Thyroid gland (tissue), 4 donors: ENCODE measurements around the gene ZNF330. TPM values are rescaled to one million over a fixed set of nuclear protein-coding genes. Genes with fewer than 3 reads are reported as not detected.
"Not testable (repeated sequence)": the region's sequence is repeated elsewhere in the genome, so short reads cannot be mapped to it uniquely, and the experiment has no call there.

Source experiments
- DNase-seq, 2 donors: peaks; one replicate each; pipeline ENCODE4 v3.0.0-alpha.2; 2019
- H3K27ac ChIP-seq, 3 donors: fragments of 200-600 bp; sonication (generic); 1 replicate in 2 of 3; 2 replicates in 1 of 3; pipeline ENCODE4 v1.5.1; 2016 to 2019; ENCODE audit warnings: mild to moderate bottlenecking in 1 of 3, moderate library complexity in 1 of 3
- H3K27me3 ChIP-seq: fragments of 200-600 bp; sonication (generic); one replicate; pipeline ENCODE4 v1.5.1; 2019
- H3K36me3 ChIP-seq, 2 donors: fragments of 200-600 bp; sonication (generic); one replicate each; pipeline ENCODE4 v1.5.1; 2016 to 2019
- H3K4me1 ChIP-seq, 2 donors: fragments of 200-600 bp; sonication (generic); one replicate each; pipeline ENCODE4 v1.5.1; 2017 to 2019
- H3K4me3 ChIP-seq, 3 donors: fragments of 200-600 bp; sonication (generic); replicated peaks in 1 of 3; 1 replicate in 2 of 3; 2 replicates in 1 of 3; pipeline ENCODE4 v1.5.1; 2016; ENCODE audit warnings: mild to moderate bottlenecking in 1 of 3
- H3K9me3 ChIP-seq: fragments of 200-600 bp; sonication (generic); one replicate; pipeline ENCODE4 v1.5.1; 2017
- CTCF ChIP-seq, 6 experiments: fragments of 200-600 bp in 3 of 6; fragments of 450-650 bp in 3 of 6; sonication (generic) in 3 of 6; IDR thresholded peaks; one replicate each; pipeline ENCODE4 v1.5.1; 2016 to 2019; ENCODE audit warnings: antibody characterized with exemption in 6 of 6, mild to moderate bottlenecking in 2 of 6, inconsistent platforms in 1 of 6, moderate library complexity in 1 of 6
- POLR2A ChIP-seq, 2 donors: fragments of 450-650 bp; IDR thresholded peaks; one replicate each; pipeline ENCODE4 v1.6.1; 2017; ENCODE audit warnings: antibody characterized with exemption in 2 of 2, mild to moderate bottlenecking in 2 of 2, moderate library complexity in 1 of 2
- WGBS, 2 donors: methylation state at CpG; one replicate each; pipeline ENCODE4 v1.1.5; 2017; 5-methylcytosine and 5-hydroxymethylcytosine counted together
- intact Hi-C: fragments of 100-400 bp; cut with DNase I; formaldehyde crosslinking; loops from one replicate; pipeline ENCODE4 v1.15.1; 2023
- total RNA-seq, 4 donors: library from RNA; depleted of rRNA; stranded (reverse); fragments of >200 nt; gene quantifications; one replicate each; pipeline ENCODE4 v1.2.3, GENCODE V29; 2016

ZNF330 gene
- total RNA-seq, 4 donors from 2014 or later = 42.7 to 57.9 (median 46.4) TPM

- intact Hi-C loops = no loop called here
Measured at GRCh38 chr4:141180991-141181761, 39.5 kb upstream of the ZNF330 start.

GRCh38 chr4:141183491-141183890 lies 37.2 kb upstream of the ZNF330 start:
- 61 to 70% methylated on average over 2 of the region's 2 CpGs for WGBS, 2 donors
- intact Hi-C loops, H3K36me3 ChIP-seq, DNase-seq, H3K4me1 ChIP-seq, H3K27me3 ChIP-seq, H3K9me3 ChIP-seq, H3K4me3 ChIP-seq, H3K27ac ChIP-seq: not testable (repeated sequence)

More at GRCh38 chr4:141180991-141181761, 39.5 kb upstream of the ZNF330 start:
- Histone ChIP-seq H3K9me3 (no peaks in the 10 kb centered on the region), H3K4me1 (peaks cover 0 to 4% of the 10 kb centered on the region in 2 donors), H3K4me3 (no peak overlapping the region), H3K36me3 (no peaks in the 10 kb centered on the region), H3K27ac (no peak overlapping the region), H3K27me3 (no peaks in the 10 kb centered on the region)
- no peak for TF ChIP-seq POLR2A (IDR thresholded peaks at IDR 0.05)
- no peak for TF ChIP-seq CTCF (IDR thresholded peaks at IDR 0.05)
- 71 to 73% methylated on average over 2 of the region's 2 CpGs for WGBS, 2 donors
- DNase-seq = no peak

- no peak overlapping the region for H3K27ac ChIP-seq
- intact Hi-C loops = no loop called here
- 94 to 98% methylated on average over 2 of the region's 2 CpGs for WGBS, 2 donors
- no peaks in the 10 kb centered on the region for H3K9me3 ChIP-seq
- H3K4me1 ChIP-seq = no peaks in the 10 kb centered on the region
- TF ChIP-seq CTCF (IDR thresholded peaks at IDR 0.05) (no peak), POLR2A (IDR thresholded peaks at IDR 0.05) (no peak)
- no peaks in the 10 kb centered on the region for H3K27me3 ChIP-seq
- H3K36me3 ChIP-seq = no peaks in the 10 kb centered on the region
- no peak overlapping the region for H3K4me3 ChIP-seq
- no peak for DNase-seq
Measured at GRCh38 chr4:141192564-141192963, 28.1 kb upstream of the ZNF330 start.

GRCh38 chr4:141193516-141194034 lies 27.1 kb upstream of the ZNF330 start:
- TF ChIP-seq CTCF (IDR thresholded peaks at IDR 0.05) = no peak
- TF ChIP-seq POLR2A (IDR thresholded peaks at IDR 0.05) = no peak

GRCh38 chr4:141195095-141195707 lies 25.5 kb upstream of the ZNF330 start:
- H3K36me3 ChIP-seq = no peaks in the 10 kb centered on the region
- no peaks in the 10 kb centered on the region for H3K4me1 ChIP-seq
- no peak overlapping the region for H3K4me3 ChIP-seq
- no peak for TF ChIP-seq CTCF (IDR thresholded peaks at IDR 0.05)
- TF ChIP-seq POLR2A (IDR thresholded peaks at IDR 0.05) = no peak
- no peaks in the 10 kb centered on the region for H3K9me3 ChIP-seq
- intact Hi-C loops = no loop called here
- 61 to 79% methylated on average over 2 of the region's 2 CpGs for WGBS, 2 donors
- no peaks in the 10 kb centered on the region for H3K27me3 ChIP-seq
- no peak for DNase-seq
- H3K27ac ChIP-seq = no peak overlapping the region

More at GRCh38 chr4:141193516-141194034, 27.1 kb upstream of the ZNF330 start:
- no peaks in the 10 kb centered on the region for H3K9me3 ChIP-seq
- H3K27me3 ChIP-seq = no peaks in the 10 kb centered on the region
- WGBS, 2 donors = 65 to 81% methylated on average over 2 of the region's 2 CpGs
- no peak for DNase-seq
- no peak overlapping the region for H3K27ac ChIP-seq
- H3K4me3 ChIP-seq = no peak overlapping the region
- intact Hi-C loops = no loop called here
- H3K4me1 ChIP-seq = no peaks in the 10 kb centered on the region
- H3K36me3 ChIP-seq = no peaks in the 10 kb centered on the region
